Gastroesophageal sphincter (tissue), 2 donors: ENCODE measurements around the gene PYGM.
A peak's percentile ranks its signal among the peaks of the same experiment; 100 is the strongest.

Experiments used
- POLR2A ChIP-seq, 2 donors: fragments of 450-650 bp; IDR thresholded peaks; one replicate each; pipeline ENCODE4 v1.6.1; 2017; ENCODE audit warnings: antibody characterized with exemption in 2 of 2, mild to moderate bottlenecking in 2 of 2, moderate library complexity in 1 of 2
- POLR2AphosphoS5 ChIP-seq: sonication (generic); formaldehyde crosslinking; IDR thresholded peaks from one replicate; pipeline ENCODE4 v1.6.1; 2017; ENCODE audit warnings: antibody characterized with exemption

DNA sequence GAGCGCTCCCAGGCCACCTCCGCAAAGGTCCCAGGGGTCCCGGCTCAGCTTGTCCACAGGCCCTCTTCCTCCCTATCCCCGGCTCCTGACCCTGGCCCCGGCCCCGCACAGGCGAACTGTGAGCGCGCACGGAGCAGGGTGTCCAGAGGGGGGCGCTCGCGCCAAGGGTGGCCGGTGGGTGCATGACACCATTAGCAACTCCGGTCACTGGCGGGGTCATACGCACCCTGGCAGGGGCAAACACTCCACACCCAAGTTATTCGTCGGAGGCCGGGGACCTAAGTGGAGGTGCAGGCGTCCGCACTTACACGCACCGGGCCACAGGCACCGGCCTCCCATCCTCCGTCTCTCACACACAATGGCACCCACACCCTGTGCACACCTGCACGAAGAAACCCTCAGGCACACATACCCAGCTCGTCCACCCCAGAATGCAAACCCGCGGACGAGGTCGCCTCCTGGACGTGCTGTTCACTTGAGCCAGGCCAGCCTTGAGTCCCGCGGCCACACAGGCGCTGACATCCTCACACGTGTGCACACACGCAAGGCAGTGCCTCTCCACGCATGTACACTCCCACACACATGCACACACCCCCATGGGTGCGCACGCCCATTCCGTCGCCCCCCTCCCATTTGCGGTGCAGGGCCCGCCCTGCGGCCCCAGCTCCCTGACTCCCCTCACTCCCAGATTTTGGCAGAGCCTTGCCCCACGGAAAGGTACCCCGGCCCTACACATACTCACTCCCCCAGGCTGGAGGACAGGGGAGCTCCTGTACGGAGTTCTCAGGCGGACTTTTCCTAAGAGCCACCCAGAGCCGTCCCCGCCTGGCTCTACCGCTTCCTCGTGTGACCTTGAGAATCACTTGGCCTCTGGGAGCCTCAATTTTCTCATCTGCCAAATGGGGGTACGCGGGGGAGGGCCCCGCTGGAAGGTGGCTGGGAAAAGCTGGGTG, 15.9 kb downstream of the PYGM start, which contains the start of gene RASGRP2:
- TF ChIP-seq POLR2AphosphoS5 (peak; percentile 5), POLR2A (IDR thresholded peaks at IDR 0.05) (peak; percentile 13 to 36)
